Parathyroid adenoma (tissue), 2 donors: ENCODE results near the gene WNT3.

Experiments used
- H2AFZ ChIP-seq: fragments of 300-600 bp; sonication (generic); one replicate; pipeline ENCODE4 v1.7.0; 2017; ENCODE audit warnings: antibody characterized with exemption, mild to moderate bottlenecking
- H3K27ac ChIP-seq: fragments of 300-600 bp; sonication (generic); one replicate; pipeline ENCODE4 v1.7.0; 2017
- H3K27me3 ChIP-seq: fragments of 300-600 bp; sonication (generic); one replicate; pipeline ENCODE4 v1.7.0; 2017; ENCODE audit warnings: low read length; ENCODE audit not compliant: control insufficient read depth, insufficient read depth
- H3K36me3 ChIP-seq: fragments of 300-600 bp; sonication (generic); one replicate; pipeline ENCODE4 v1.7.0; 2017; ENCODE audit warnings: low read length; ENCODE audit not compliant: control insufficient read depth, insufficient read depth
- H3K4me1 ChIP-seq: fragments of 300-600 bp; sonication (generic); one replicate; pipeline ENCODE4 v1.7.0; 2017; ENCODE audit warnings: control low read depth
- H3K4me2 ChIP-seq: fragments of 300-600 bp; sonication (generic); one replicate; pipeline ENCODE4 v1.7.0; 2017; ENCODE audit warnings: low read length
- H3K4me3 ChIP-seq: fragments of 300-600 bp; sonication (generic); one replicate; pipeline ENCODE4 v1.7.0; 2017; ENCODE audit warnings: low read depth, low read length
- H3K79me2 ChIP-seq: fragments of 300-600 bp; sonication (generic); one replicate; pipeline ENCODE4 v1.7.0; 2017; ENCODE audit warnings: control low read depth
- H3K9ac ChIP-seq: fragments of 300-600 bp; sonication (generic); one replicate; pipeline ENCODE4 v1.7.0; 2017; ENCODE audit warnings: mild to moderate bottlenecking
- H3K9me3 ChIP-seq: fragments of 300-600 bp; sonication (generic); one replicate; pipeline ENCODE4 v1.7.0; 2017; ENCODE audit warnings: low read length; ENCODE audit not compliant: control insufficient read depth
- TF ChIP-seq, protein P1 (sequence below): fragments of 300-600 bp; sonication (generic); IDR thresholded peaks from one replicate; pipeline ENCODE4 v1.7.0; 2017; ENCODE audit warnings: antibody characterized with exemption, mild to moderate bottlenecking
- donor health status: primary hyperparathyroidism.

WNT3 gene

DNA sequence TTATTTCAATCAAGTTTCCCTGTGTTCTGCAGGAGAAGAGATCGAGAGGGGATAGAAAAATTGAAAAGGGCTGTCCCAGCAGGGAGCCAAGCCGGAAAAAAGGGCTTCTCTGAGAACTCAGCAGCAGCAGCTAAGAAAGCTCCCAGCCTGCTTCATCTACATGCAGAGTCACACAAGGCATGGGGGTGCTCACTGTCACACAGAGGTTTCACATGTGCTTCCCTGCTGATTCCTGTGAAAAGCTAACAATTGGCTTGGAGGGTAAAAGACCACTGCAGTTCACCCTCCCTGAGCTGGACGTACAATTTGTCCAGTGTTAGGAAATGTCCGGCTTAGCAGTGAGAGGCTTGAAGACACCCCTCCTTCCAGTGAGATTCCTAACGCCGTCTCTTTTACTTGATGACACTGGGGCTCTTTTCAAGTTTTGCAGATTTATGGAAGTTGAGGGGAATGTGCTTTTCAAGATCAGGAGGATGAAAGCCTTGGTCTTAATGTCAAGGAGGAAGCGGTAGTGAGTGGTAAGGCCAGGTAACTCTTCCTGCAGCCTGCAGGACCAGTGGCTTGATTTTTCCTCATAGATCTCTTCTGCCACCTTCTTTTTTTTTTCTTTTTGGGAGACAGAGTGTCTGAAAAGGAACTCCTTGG lies 85.6 kb downstream of the WNT3 start:
- TF ChIP-seq, protein P1, sequence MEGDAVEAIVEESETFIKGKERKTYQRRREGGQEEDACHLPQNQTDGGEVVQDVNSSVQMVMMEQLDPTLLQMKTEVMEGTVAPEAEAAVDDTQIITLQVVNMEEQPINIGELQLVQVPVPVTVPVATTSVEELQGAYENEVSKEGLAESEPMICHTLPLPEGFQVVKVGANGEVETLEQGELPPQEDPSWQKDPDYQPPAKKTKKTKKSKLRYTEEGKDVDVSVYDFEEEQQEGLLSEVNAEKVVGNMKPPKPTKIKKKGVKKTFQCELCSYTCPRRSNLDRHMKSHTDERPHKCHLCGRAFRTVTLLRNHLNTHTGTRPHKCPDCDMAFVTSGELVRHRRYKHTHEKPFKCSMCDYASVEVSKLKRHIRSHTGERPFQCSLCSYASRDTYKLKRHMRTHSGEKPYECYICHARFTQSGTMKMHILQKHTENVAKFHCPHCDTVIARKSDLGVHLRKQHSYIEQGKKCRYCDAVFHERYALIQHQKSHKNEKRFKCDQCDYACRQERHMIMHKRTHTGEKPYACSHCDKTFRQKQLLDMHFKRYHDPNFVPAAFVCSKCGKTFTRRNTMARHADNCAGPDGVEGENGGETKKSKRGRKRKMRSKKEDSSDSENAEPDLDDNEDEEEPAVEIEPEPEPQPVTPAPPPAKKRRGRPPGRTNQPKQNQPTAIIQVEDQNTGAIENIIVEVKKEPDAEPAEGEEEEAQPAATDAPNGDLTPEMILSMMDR = no peak
- H3K4me1 ChIP-seq = no peaks in the 10 kb centered on the region
- H3K4me2 ChIP-seq = no peak overlapping the region
- no peak overlapping the region for H2AFZ ChIP-seq
- no peak overlapping the region for H3K4me3 ChIP-seq
- no peak overlapping the region for H3K27ac ChIP-seq
- no peaks in the 10 kb centered on the region for H3K36me3 ChIP-seq
- no peaks in the 10 kb centered on the region for H3K79me2 ChIP-seq
- no peaks in the 10 kb centered on the region for H3K27me3 ChIP-seq
- H3K9ac ChIP-seq = no peak overlapping the region
- H3K9me3 ChIP-seq = no peaks in the 10 kb centered on the region

DNA sequence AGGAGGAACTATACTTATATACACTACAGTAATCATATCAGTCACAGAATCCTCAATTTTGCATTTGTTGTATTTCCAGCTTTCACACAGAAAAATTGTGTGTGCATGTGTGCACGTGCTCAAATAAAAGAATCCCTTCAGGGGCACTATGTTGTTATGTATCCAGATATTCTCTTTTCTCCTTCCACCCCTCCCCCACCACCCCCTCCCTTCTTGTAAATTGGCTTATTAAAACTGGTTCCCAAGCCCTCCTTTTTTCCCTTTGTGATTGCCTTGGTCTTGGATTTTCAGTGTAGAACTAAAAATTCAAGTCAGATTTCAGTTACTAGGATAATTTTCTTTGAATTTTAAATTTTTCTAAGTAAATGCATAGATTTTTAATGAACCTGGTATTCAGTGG lies 86.3 kb downstream of the WNT3 start:
- Histone ChIP-seq H3K27me3 (no peaks in the 10 kb centered on the region), H3K4me3 (no peak overlapping the region), H3K4me2 (no peak overlapping the region), H3K9ac (no peak overlapping the region), H3K79me2 (no peaks in the 10 kb centered on the region), H2AFZ (no peak overlapping the region), H3K9me3 (no peaks in the 10 kb centered on the region), H3K27ac (no peak overlapping the region), H3K36me3 (no peaks in the 10 kb centered on the region), H3K4me1 (no peaks in the 10 kb centered on the region)
- TF ChIP-seq, protein P1 = no peak

DNA sequence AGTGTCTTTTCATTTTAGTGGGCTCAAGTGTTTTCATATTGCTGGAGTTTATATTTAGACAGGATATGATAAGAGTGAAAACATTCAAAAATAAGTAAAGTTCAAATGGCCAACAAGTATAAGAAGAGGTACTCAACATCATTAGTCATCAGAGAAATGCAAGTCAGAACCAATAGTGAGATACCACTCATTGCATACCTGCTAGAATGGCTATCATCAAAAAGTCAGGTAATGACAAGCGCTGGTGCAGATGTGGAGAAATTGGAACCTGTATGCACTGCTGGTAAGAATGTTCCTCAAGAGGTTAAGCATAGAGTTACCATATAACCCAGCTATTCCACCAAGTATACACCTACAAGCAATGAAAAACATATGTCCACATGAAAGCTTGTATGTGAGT lies 87.8 kb downstream of the WNT3 start:
- H3K79me2 ChIP-seq = no peaks in the 10 kb centered on the region
- H3K9ac ChIP-seq = no peak overlapping the region
- no peaks in the 10 kb centered on the region for H3K27me3 ChIP-seq
- H3K4me3 ChIP-seq = no peak overlapping the region
- no peaks in the 10 kb centered on the region for H3K36me3 ChIP-seq
- no peak overlapping the region for H2AFZ ChIP-seq
- no peak overlapping the region for H3K4me2 ChIP-seq
- no peak overlapping the region for H3K27ac ChIP-seq
- H3K9me3 ChIP-seq = no peaks in the 10 kb centered on the region
- TF ChIP-seq, protein P1 = no peak
- H3K4me1 ChIP-seq = no peaks in the 10 kb centered on the region

DNA sequence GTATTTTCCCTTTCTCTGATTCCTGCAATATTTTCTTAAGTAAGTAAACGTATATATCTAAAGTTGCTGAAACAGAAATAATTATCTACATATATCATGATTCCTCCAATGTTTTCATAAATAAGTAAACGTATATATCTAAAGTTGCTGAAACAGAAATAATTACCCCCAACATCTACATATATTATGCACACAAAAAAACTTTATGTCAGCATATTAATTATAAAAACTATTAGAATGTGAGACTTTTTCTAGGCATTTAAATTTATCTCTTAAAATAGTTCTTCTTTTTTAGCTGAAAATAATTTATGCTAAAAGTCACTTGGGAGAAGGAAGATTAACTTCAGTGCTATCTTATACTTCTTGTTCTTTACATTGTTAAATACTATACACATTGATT lies 88.5 kb downstream of the WNT3 start:
- H3K27ac ChIP-seq = no peak overlapping the region
- no peak overlapping the region for H3K9ac ChIP-seq

More for the DNA sequence above, 88.5 kb downstream of the WNT3 start:
- Histone ChIP-seq H3K27me3 (no peaks in the 10 kb centered on the region), H3K4me1 (no peaks in the 10 kb centered on the region), H3K9me3 (no peaks in the 10 kb centered on the region), H3K4me2 (no peak overlapping the region), H3K4me3 (no peak overlapping the region), H3K36me3 (no peaks in the 10 kb centered on the region), H2AFZ (no peak overlapping the region), H3K79me2 (no peaks in the 10 kb centered on the region)
- TF ChIP-seq, protein P1 = no peak
